Glomerular visceral epithelial cell (primary cell): ENCODE data around the gene TBC1D5.
"Not testable (repeated sequence)": the region's sequence is repeated elsewhere in the genome, so short reads cannot be mapped to it uniquely, and the experiment has no call there.

ENCODE experiments used
- DNase-seq: peaks from one replicate; pipeline ENCODE4 v3.0.0-alpha.2; 2016; ENCODE audit errors: extremely low spot score

The TBC1D5 gene

GRCh38 chr3:17138246-17139039 is 604.0 kb downstream of the TBC1D5 start:
- no peak for DNase-seq

GRCh38 chr3:17137321-17137826 is 605.1 kb downstream of the TBC1D5 start:
- no peak for DNase-seq

- peak; percentile 35 for DNase-seq
Measured at GRCh38 chr3:17136136-17136721, 606.2 kb downstream of the TBC1D5 start.

GRCh38 chr3:17135696-17136095 is 606.7 kb downstream of the TBC1D5 start:
- DNase-seq: no peak

GRCh38 chr3:17133632-17134545 is 608.5 kb downstream of the TBC1D5 start:
- no peak for DNase-seq

- no peak for DNase-seq
Measured at GRCh38 chr3:17132286-17133115, 609.9 kb downstream of the TBC1D5 start.

GRCh38 chr3:17130956-17131355 is 611.5 kb downstream of the TBC1D5 start:
- DNase-seq: no peak

GRCh38 chr3:17129556-17129955 is 612.9 kb downstream of the TBC1D5 start:
- no peak for DNase-seq

GRCh38 chr3:17128671-17129070 is 613.8 kb downstream of the TBC1D5 start:
- not testable (repeated sequence) for DNase-seq

GRCh38 chr3:17125738-17126442 is 616.5 kb downstream of the TBC1D5 start:
- no peak for DNase-seq

- DNase-seq: no peak
Measured at GRCh38 chr3:17122758-17123157, 619.7 kb downstream of the TBC1D5 start.

- DNase-seq: no peak
Measured at GRCh38 chr3:17121336-17121735, 621.1 kb downstream of the TBC1D5 start.

- DNase-seq: no peak
Measured at GRCh38 chr3:17120115-17120514, 622.3 kb downstream of the TBC1D5 start.

GRCh38 chr3:17119201-17120072 is 623.0 kb downstream of the TBC1D5 start:
- DNase-seq: no peak

- no peak for DNase-seq
Measured at GRCh38 chr3:17118771-17119170, 623.7 kb downstream of the TBC1D5 start.

- no peak for DNase-seq
Measured at GRCh38 chr3:17116007-17116600, 626.3 kb downstream of the TBC1D5 start.

GRCh38 chr3:17115186-17115585 is 627.2 kb downstream of the TBC1D5 start:
- DNase-seq: no peak

GRCh38 chr3:17111586-17111985 is 630.8 kb downstream of the TBC1D5 start:
- no peak for DNase-seq
